Upper lobe of left lung (tissue), 4 donors: ENCODE results near the gene PYROXD2.
"Not testable (repeated sequence)": the region's sequence is repeated elsewhere in the genome, so short reads cannot be mapped to it uniquely, and the experiment has no call there.

Source experiments
- CTCF ChIP-seq, 6 experiments: fragments of 450-650 bp in 4 of 6; fragments of 200-600 bp in 2 of 6; sonication (generic) in 2 of 6; IDR thresholded peaks; one replicate each; pipeline ENCODE4 v1.5.1; 2016 to 2019; ENCODE audit warnings: antibody characterized with exemption in 6 of 6
- EP300 ChIP-seq, 4 donors: sonication (generic); formaldehyde crosslinking; IDR thresholded peaks; one replicate each; pipeline ENCODE4 v1.5.1; 2017; ENCODE audit warnings: antibody characterized with exemption in 4 of 4, control low read depth in 2 of 4
- POLR2A ChIP-seq, 4 donors: fragments of 450-650 bp; IDR thresholded peaks; one replicate each; pipeline ENCODE4 v1.5.1; 2016 to 2017; ENCODE audit warnings: antibody characterized with exemption in 4 of 4, mild to moderate bottlenecking in 2 of 4
- POLR2AphosphoS5 ChIP-seq, 2 donors: sonication (generic); formaldehyde crosslinking; IDR thresholded peaks; one replicate each; pipeline ENCODE4 v1.5.1; 2017; ENCODE audit warnings: antibody characterized with exemption in 2 of 2

DNA sequence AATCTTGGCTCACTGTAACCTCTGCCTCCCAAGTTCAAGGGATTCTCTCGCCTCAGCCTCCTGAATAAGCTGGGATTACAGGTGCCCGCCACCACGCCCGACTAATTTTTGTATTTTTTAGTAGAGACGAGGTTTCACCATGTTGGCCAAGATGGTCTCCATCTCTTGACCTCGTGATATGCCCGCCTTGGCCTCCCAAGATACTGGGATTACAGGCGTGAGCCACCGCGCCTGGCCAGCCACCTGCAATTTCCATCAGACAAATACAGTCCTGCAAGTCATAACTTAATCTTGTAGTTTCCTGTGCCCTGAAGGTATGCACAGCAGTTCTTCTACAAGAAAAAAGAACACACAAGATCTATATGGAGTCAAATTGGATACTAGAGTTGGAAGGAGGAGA is 73.3 kb downstream of the PYROXD2 start:
- TF ChIP-seq CTCF, POLR2AphosphoS5, POLR2A, EP300 (IDR thresholded peaks at IDR 0.05): not testable (repeated sequence)
